ENCODE data around the gene NKPD1.
"Not testable (repeated sequence)": the region's sequence is repeated elsewhere in the genome, so short reads cannot be mapped to it uniquely, and the experiment has no call there.

- TF ChIP-seq CTCF, POLR2A (IDR thresholded peaks at IDR 0.05): not testable (repeated sequence)
These were observed 42.0 kb downstream of the NKPD1 start for GRCh38 chr19:45118591-45119355.

Data from lower leg skin (tissue), 3 donors.